ENCODE data around the gene TBL1XR1. TPM values are rescaled to one million over a fixed set of nuclear protein-coding genes. Genes with fewer than 3 reads are reported as not detected.

TBL1XR1 gene
- total RNA-seq, 1 experiment from 2014 or later = 192 TPM

DNA sequence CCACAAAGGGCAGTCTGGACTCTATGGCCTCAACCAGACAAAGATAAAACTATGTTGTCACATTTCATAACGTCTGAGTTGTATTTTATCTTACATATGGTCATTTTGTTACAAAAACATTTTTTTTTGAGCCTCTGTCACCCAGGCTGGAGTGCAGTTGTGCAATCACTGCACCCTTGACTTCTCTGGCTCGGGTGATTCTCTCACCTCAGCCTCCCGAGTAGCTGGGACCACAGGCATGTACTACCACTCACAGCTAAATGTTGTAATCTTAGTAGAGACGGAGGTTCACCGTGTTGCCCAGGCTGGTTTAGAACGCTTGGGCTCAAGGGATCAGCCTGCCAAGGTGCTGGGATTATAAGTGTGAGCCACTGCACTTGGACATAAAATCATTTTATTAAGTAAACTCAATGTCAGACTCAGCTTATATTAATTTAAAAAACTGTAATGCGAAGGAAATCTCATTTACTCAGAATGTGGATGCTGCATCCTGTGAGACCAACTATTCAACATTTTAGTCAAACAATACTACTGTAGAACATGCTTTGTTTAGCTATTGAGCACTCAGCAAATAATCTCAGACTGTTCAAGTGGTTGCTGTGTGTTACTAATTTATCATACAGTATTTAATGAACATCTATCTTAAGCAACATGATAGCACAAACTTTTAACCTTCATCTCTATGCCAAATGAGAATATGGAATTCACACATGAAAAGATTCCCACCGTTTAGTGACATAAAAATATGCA, 209.2 kb downstream of the TBL1XR1 start:
- Histone ChIP-seq H3K36me3 (ENCODE audit: control insufficient read depth, insufficient read depth, low read length) (no peaks in the 10 kb centered on the region), H3K4me1 (ENCODE audit: control insufficient read depth, insufficient read depth, low read length) (no peaks in the 10 kb centered on the region), H3K4me3 (ENCODE audit: low read depth in 2 of 2, low read length in 2 of 2) (no peak overlapping the region), H3K27me3 (ENCODE audit: control insufficient read depth, insufficient read depth, low read length) (no peaks in the 10 kb centered on the region), H3K9me3 (ENCODE audit: control insufficient read depth, insufficient read depth, low read depth, low read length) (no peaks in the 10 kb centered on the region), H3K27ac (ENCODE audit: low read length) (no peak overlapping the region)
- no peak for TF ChIP-seq TCF7L2 (IDR thresholded peaks at IDR 0.05; ENCODE audit: low read depth, low read length)
- no peak for TF ChIP-seq REST (IDR thresholded peaks at IDR 0.05; ENCODE audit: insufficient read depth in 1 of 2, low read depth in 2 of 2, low read length in 1 of 2)
- TF ChIP-seq POLR2AphosphoS5 (IDR thresholded peaks at IDR 0.05; ENCODE audit: low read depth, low read length) = no peak
- no peak for TF ChIP-seq CTCF (IDR thresholded peaks at IDR 0.05)
- no peak for TF ChIP-seq SIN3A (IDR thresholded peaks at IDR 0.05; ENCODE audit: borderline replicate concordance, insufficient read depth, low read depth, low read length)
- in situ Hi-C loops (cut with HindIII; ENCODE audit: low pct_unique_long_range_greater_than_20kb, low sequenced_read_pairs) (no loop called here), intact Hi-C loops (cut with micrococcal nuclease; ENCODE audit: unreplicated experiment) (no loop called here)
- BruUV-seq (replicated peaks) = no TSS peak
- ATAC-seq (no peak), DNase-seq (ENCODE audit: low read depth, low spot score) (no peak)
- ChIA-PET POLR2A (no interaction called here), CTCF (no interaction called here)

DNA sequence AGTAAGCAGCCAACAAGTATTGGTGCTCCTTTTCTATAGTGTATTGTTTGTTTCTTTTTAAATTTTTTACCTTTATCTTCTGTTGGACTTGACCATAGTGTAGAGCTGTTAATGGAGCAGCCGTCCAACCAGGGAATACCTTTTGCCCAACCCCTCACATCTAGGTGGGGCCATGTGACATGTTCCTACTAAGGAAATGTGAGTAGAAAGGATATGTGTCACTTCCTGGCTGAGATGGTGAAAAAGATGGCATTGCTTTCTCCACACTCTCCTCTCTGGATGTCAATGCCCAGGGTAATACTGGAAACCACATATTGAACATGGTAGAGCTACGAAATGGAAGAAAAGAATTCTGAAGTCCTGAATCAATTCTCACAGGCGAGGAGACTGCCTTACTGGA, 218.8 kb downstream of the TBL1XR1 start:
- in situ Hi-C loops (cut with HindIII; ENCODE audit: low pct_unique_long_range_greater_than_20kb, low sequenced_read_pairs) = no loop called here
- no peak for DNase-seq (ENCODE audit: low read depth, low spot score)

DNA sequence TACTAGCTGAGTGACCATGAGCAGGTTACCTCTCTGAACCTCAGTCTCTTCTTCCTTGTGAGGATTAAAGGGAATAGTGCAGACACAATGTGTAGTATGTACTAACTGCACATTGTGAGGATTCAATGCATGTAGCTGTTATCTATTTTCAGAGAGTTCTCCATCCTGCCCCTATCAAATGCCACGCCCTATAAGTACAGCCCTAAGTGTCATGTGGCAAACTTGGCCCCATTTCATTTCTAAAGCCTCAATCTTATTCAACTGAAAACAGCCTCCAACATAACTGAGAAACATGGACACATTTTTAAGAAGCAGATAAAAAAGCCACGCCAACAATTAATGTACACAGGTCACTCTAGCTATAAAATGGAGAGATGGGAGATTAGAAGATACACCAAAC, 220.0 kb downstream of the TBL1XR1 start:
- in situ Hi-C loops (cut with HindIII; ENCODE audit: low pct_unique_long_range_greater_than_20kb, low sequenced_read_pairs) = no loop called here
- BruUV-seq (replicated peaks) = no TSS peak
- Histone ChIP-seq H3K27me3 (ENCODE audit: control insufficient read depth, insufficient read depth, low read length) (no peaks in the 10 kb centered on the region), H3K9me3 (ENCODE audit: control insufficient read depth, insufficient read depth, low read depth, low read length) (no peaks in the 10 kb centered on the region), H3K4me1 (ENCODE audit: control insufficient read depth, insufficient read depth, low read length) (no peaks in the 10 kb centered on the region), H3K27ac (ENCODE audit: low read length) (no peak overlapping the region), H3K4me3 (ENCODE audit: low read depth in 2 of 2, low read length in 2 of 2) (no peak overlapping the region), H3K36me3 (ENCODE audit: control insufficient read depth, insufficient read depth, low read length) (no peaks in the 10 kb centered on the region)
- ATAC-seq (no peak), DNase-seq (ENCODE audit: low read depth, low spot score) (no peak)
- no peak for TF ChIP-seq REST (IDR thresholded peaks at IDR 0.05; ENCODE audit: insufficient read depth in 1 of 2, low read depth in 2 of 2, low read length in 1 of 2)
- no peak for TF ChIP-seq TCF7L2 (IDR thresholded peaks at IDR 0.05; ENCODE audit: low read depth, low read length)
- no peak for TF ChIP-seq CTCF (IDR thresholded peaks at IDR 0.05)
- TF ChIP-seq POLR2AphosphoS5 (IDR thresholded peaks at IDR 0.05; ENCODE audit: low read depth, low read length) = no peak
- TF ChIP-seq SIN3A (IDR thresholded peaks at IDR 0.05; ENCODE audit: borderline replicate concordance, insufficient read depth, low read depth, low read length) = no peak
- POLR2A ChIA-PET = no interaction called here
- CTCF ChIA-PET = no interaction called here
- intact Hi-C loops (cut with micrococcal nuclease; ENCODE audit: unreplicated experiment) = no loop called here

More for the DNA sequence above, 218.8 kb downstream of the TBL1XR1 start:
- no peaks in the 10 kb centered on the region for H3K4me1 ChIP-seq (ENCODE audit: control insufficient read depth, insufficient read depth, low read length)
- TF ChIP-seq SIN3A (IDR thresholded peaks at IDR 0.05; ENCODE audit: borderline replicate concordance, insufficient read depth, low read depth, low read length) = no peak
- no TSS peak for BruUV-seq (replicated peaks)
- H3K4me3 ChIP-seq (ENCODE audit: low read depth in 2 of 2, low read length in 2 of 2) = no peak overlapping the region
- CTCF ChIA-PET = no interaction called here
- no peaks in the 10 kb centered on the region for H3K36me3 ChIP-seq (ENCODE audit: control insufficient read depth, insufficient read depth, low read length)
- H3K27ac ChIP-seq (ENCODE audit: low read length) = no peak overlapping the region
- no peaks in the 10 kb centered on the region for H3K27me3 ChIP-seq (ENCODE audit: control insufficient read depth, insufficient read depth, low read length)
- intact Hi-C loops (cut with micrococcal nuclease; ENCODE audit: unreplicated experiment) = no loop called here
- H3K9me3 ChIP-seq (ENCODE audit: control insufficient read depth, insufficient read depth, low read depth, low read length) = no peaks in the 10 kb centered on the region
- POLR2A ChIA-PET = no interaction called here
- no peak for ATAC-seq

All from Panc1 (cell line).